Heart right ventricle (tissue), 16 donors: ENCODE results near the gene ENGASE. TPM values are rescaled to one million over a fixed set of nuclear protein-coding genes. Genes with fewer than 3 reads are reported as not detected.

ENCODE experiments used
- ATAC-seq, 8 donors: fragments of 200-7000 bp; cut with Tn5 transposase; one replicate each; pipeline ENCODE4 v1.9.1; 2020; ENCODE audit warnings: mild to moderate bottlenecking in 8 of 8, moderate library complexity in 8 of 8, moderate number of reproducible peaks in 1 of 8
- DNase-seq, 2 donors: peaks; one replicate each; pipeline ENCODE4 v3.0.0-alpha.2; 2020
- H3K27ac ChIP-seq, 10 donors: fragments of 200-600 bp; sonication (generic) in 2 of 10; one replicate each; pipeline versions ENCODE4 v1.5.0 to v1.8.0; 2020 to 2022; ENCODE audit warnings: mild to moderate bottlenecking in 3 of 10
- H3K27me3 ChIP-seq, 7 donors: fragments of 200-600 bp; one replicate each; pipeline ENCODE4 v1.8.0; 2021 to 2022; ENCODE audit warnings: mild to moderate bottlenecking in 2 of 7
- H3K36me3 ChIP-seq, 9 donors: fragments of 200-600 bp; sonication (generic) in 1 of 9; one replicate each; pipeline versions ENCODE4 v1.5.0 to v1.8.0; 2020 to 2022; ENCODE audit warnings: mild to moderate bottlenecking in 2 of 9
- H3K4me1 ChIP-seq, 9 donors: fragments of 200-600 bp; sonication (generic) in 1 of 9; one replicate each; pipeline versions ENCODE4 v1.5.0 to v1.8.0; 2020 to 2022; ENCODE audit warnings: mild to moderate bottlenecking in 4 of 9
- H3K4me3 ChIP-seq, 10 donors: fragments of 200-600 bp; sonication (generic) in 2 of 10; one replicate each; pipeline versions ENCODE4 v1.5.0 to v1.8.0; 2020 to 2022; ENCODE audit warnings: mild to moderate bottlenecking in 7 of 10, moderate library complexity in 2 of 10
- H3K9me3 ChIP-seq, 11 donors: fragments of 200-600 bp in 10 of 11; sonication (generic) in 2 of 11; one replicate each; pipeline versions ENCODE4 v1.5.0 to v1.8.0; 2013 to 2022; ENCODE audit warnings: mild to moderate bottlenecking in 2 of 11, control low read depth in 1 of 11, moderate library complexity in 1 of 11
- WGBS, 2 donors: extraction: QIAGEN DNeasy Blood & Tissue Kit; methylation state at CpG; one replicate each; pipeline ENCODE4 v1.1.7; 2013; ENCODE audit warnings: inconsistent platforms in 1 of 2; 5-methylcytosine and 5-hydroxymethylcytosine counted together
- intact Hi-C, 10 donors: fragments of 100-400 bp; cut with DNase I; formaldehyde crosslinking; loops; one replicate each; pipeline versions ENCODE4 v1.11.1 to v1.14.2; 2022
- long read RNA-seq, 3 donors: library from polyadenylated mRNA; unstranded; transcript quantifications; one replicate each; pipeline ENCODE4 v2.0.0, GENCODE V29; 2020 to 2021
- polyA plus RNA-seq, 2 donors: library from polyadenylated mRNA; stranded (reverse); fragments of 200-250 nt; gene quantifications; one replicate each; pipeline ENCODE4 v1.2.3, GENCODE V29; 2013
- total RNA-seq, 10 donors: library from RNA; stranded (reverse); fragmentation: NEBNext Ultra II Directional in 3 of 10; extraction: Animal tissue kit (Norgen Biotek cat#: 25700) in 3 of 10; gene quantifications; one replicate each; pipeline versions ENCODE4 v1.2.1 to v1.2.4, GENCODE V29; 2021 to 2023
- TF ChIP-seq, protein P1 (sequence below), 9 donors: fragments of 200-600 bp; sonication (generic) in 2 of 9; IDR thresholded peaks; one replicate each; pipeline versions ENCODE4 v1.5.0 to v1.8.0; 2021 to 2022; ENCODE audit warnings: antibody characterized with exemption in 9 of 9, mild to moderate bottlenecking in 5 of 9, moderate library complexity in 1 of 9
- donor health status: Arrhythmogenic right ventricular cardiomyopathy.
- donor health status: ischemic (EF 13 %, LVEDD 7.1; RV severe dilation, severe dysfunction).
- donor health status: healthy with polysubstance abuse.
- donor health status: DM: no; HTN: yes; CAD: no.
- donor health status: DM: no; HTN: no; CAD: no.
- donor health status: ischemic (EF 25% LVEDD 6.9; RV normal size, moderate dysfunction).
- donor health status: ischemic (EF 25% LVEDD 5.7; RV mildly dilated, moderate dysfunction).
- donor health status: healthy.
- donor health status: DM: yes; HTN: yes; CAD: no.
- donor health status: Ischemic cardiomyopathy.
- donor health status: ischemic (EF 35%, LVEDD 5.7; RV mildly dilated, moderate dysfunction).
- donor health status: nonischemic (EF 11% LVEDD 7.7; RV severe dilation, severe dysfunction).
- donor health status: DM: yes; HTN: yes; CAD: no.
- donor health status: PGD.
- donor health status: ischemic (EF 29% LVEDD 5.4; RV normal size, mild dysfunction).
- donor health status: nonischemic (EF 23%, LVEDD 6.1; RV moderate dilation, normal function).

The ENGASE gene, protein sequence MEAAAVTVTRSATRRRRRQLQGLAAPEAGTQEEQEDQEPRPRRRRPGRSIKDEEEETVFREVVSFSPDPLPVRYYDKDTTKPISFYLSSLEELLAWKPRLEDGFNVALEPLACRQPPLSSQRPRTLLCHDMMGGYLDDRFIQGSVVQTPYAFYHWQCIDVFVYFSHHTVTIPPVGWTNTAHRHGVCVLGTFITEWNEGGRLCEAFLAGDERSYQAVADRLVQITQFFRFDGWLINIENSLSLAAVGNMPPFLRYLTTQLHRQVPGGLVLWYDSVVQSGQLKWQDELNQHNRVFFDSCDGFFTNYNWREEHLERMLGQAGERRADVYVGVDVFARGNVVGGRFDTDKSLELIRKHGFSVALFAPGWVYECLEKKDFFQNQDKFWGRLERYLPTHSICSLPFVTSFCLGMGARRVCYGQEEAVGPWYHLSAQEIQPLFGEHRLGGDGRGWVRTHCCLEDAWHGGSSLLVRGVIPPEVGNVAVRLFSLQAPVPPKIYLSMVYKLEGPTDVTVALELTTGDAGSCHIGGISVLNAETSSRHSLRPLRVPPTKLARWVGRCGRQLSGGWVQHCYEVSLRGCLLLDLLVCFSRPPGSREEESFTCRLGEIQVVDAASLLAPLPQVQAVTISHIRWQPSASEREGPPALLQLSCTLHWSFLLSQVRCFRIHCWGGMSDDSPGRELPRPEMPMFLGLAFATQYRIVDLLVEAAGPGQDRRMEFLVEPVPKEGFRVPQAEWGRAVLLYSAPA
- total RNA-seq (10 to 100 TPM; 20.1 to 45.5 (median 26.6) TPM), polyA plus RNA-seq (10 to 100 TPM in 1 of 2 donors, 1 to 10 TPM in 1; 9.7 to 54.1 TPM)
- long read RNA-seq, donor 1, transcript ENGASE-205 (14 exons, 2,579 nt): major isoform, 6 of 77 reads
- long read RNA-seq, donor 1, partial matches to known transcripts: 11 of 77 reads
- long read RNA-seq, donor 1, other reads (novel, unspliced or antisense): 59 of 77 reads
- long read RNA-seq, donor 2, transcript ENGASE-205 (14 exons, 2,579 nt): major isoform, 9 of 49 reads
- long read RNA-seq, donor 2, partial matches to known transcripts: 13 of 49 reads
- long read RNA-seq, donor 2, other reads (novel, unspliced or antisense): 26 of 49 reads
- long read RNA-seq, donor 3, partial matches to known transcripts: 9 of 183 reads
- long read RNA-seq, donor 3, other reads (novel, unspliced or antisense): 169 of 183 reads

DNA sequence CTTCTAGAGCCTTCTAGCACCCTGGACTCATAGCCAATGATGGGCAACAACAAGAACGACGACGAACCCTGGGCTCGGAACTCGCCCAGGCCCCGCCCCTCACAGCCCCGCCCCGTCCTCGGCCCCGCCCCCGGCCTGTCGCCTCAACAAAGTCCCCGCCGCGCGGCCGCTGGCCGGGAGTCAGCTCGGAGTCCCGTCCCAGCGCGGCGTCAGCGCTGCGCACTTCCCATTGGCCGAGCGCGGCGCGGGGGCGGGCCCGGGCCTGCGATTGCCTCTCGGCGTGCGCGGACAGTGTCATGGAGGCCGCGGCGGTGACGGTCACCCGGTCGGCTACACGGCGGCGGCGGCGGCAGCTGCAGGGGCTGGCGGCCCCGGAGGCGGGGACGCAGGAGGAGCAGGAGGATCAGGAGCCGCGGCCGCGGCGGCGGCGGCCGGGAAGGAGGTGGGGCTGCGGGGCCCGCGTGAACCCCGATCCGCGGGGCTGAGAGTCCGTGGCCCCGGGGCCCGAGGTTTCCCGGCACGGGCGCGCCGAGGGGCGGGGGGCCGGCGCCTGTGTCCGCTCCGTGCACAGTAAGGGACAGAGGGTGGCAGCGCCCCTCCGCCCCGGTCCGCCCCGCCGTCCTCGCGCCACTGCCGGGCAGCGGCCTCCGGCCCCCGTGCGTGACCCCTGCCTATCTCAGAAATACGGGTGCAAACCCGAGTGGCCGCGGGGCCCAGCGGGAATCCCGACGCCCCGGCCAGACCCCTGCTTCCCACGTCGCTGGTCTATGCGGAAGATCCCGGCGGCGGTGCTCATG, at the start of gene ENGASE:
TSS of gene ENGASE (plus strand) at position 176 of the 797 bp plus-strand sequence. CDS start at position 297, 121 bp downstream.
- H3K27me3 ChIP-seq: no peaks in the 10 kb centered on the region
- H3K27ac ChIP-seq: peak within 1 kb of the TSS; percentile 76 to 94 (median 89)
- H3K4me3 ChIP-seq: peak within 1 kb of the TSS; percentile 70 to 92 (median 82)
- peaks cover 0 to 27% (median 21%) of the 10 kb centered on the region in 9 donors for H3K36me3 ChIP-seq
- DNase-seq (peak; percentile 93 to 97), ATAC-seq (peak; percentile 96 to 99 (median 98))
- peaks cover 6 to 29% (median 12%) of the 10 kb centered on the region in 9 donors for H3K4me1 ChIP-seq
- 0% methylated on average over 93 to 106 of the region's 106 CpGs for WGBS, 2 donors
- TF ChIP-seq, protein P1, sequence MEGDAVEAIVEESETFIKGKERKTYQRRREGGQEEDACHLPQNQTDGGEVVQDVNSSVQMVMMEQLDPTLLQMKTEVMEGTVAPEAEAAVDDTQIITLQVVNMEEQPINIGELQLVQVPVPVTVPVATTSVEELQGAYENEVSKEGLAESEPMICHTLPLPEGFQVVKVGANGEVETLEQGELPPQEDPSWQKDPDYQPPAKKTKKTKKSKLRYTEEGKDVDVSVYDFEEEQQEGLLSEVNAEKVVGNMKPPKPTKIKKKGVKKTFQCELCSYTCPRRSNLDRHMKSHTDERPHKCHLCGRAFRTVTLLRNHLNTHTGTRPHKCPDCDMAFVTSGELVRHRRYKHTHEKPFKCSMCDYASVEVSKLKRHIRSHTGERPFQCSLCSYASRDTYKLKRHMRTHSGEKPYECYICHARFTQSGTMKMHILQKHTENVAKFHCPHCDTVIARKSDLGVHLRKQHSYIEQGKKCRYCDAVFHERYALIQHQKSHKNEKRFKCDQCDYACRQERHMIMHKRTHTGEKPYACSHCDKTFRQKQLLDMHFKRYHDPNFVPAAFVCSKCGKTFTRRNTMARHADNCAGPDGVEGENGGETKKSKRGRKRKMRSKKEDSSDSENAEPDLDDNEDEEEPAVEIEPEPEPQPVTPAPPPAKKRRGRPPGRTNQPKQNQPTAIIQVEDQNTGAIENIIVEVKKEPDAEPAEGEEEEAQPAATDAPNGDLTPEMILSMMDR (IDR thresholded peaks at IDR 0.05): no peak
- intact Hi-C loops: loop anchor here in 2 of 10 donors (2.0 to 10.0 kb wide), 3 partner anchors 28 to 58 kb away; partner anchors contain the start of gene C1QTNF1 (in 1 of the 2)
- no peaks in the 10 kb centered on the region for H3K9me3 ChIP-seq

- peak; percentile 75 to 77 for DNase-seq
- peak overlapping the region; percentile 84 to 95 (median 90) for H3K27ac ChIP-seq
- peak; percentile 7 to 80 (median 64) for ATAC-seq
- WGBS, 2 donors: 19 to 20% methylated on average over 31 of the region's 31 CpGs
- intact Hi-C loops: loop anchor here in 4 of 10 donors (2.0 to 10.0 kb wide), 4 partner anchors 18 to 367 kb away; partner anchors contain the start of gene ENGASE (in 1 of the 4)
- TF ChIP-seq, protein P1 (IDR thresholded peaks at IDR 0.05): no peak
- no peaks in the 10 kb centered on the region for H3K36me3 ChIP-seq
- H3K27me3 ChIP-seq: peaks cover 0 to 81% (median 0%) of the 10 kb centered on the region in 7 donors
- H3K4me3 ChIP-seq: peak overlapping the region; percentile 58 to 83 (median 76)
- no peaks in the 10 kb centered on the region for H3K9me3 ChIP-seq
- H3K4me1 ChIP-seq: peaks cover 45 to 97% (median 83%) of the 10 kb centered on the region in 9 donors
Observed at GRCh38 chr17:79024901-79025737, 49.5 kb upstream of the ENGASE start.
